Stimulated activated CD4-positive, alpha-beta T cell treated with anti-CD3 and anti-CD28 coated beads, Interleukin-1b, Interleukin-23, amount 100 ng/mL, for 24 hours (primary cell): ENCODE results near the gene URB1.
"Not testable (repeated sequence)": the region's sequence is repeated elsewhere in the genome, so short reads cannot be mapped to it uniquely, and the experiment has no call there.

Experiments
- DNase-seq, 4 experiments: peaks; one replicate each; pipeline ENCODE4 v3.0.0-alpha.2; 2020; ENCODE audit warnings: low read depth in 4 of 4, low spot score in 1 of 4

The URB1 gene

GRCh38 chr21:32320059-32320458 is 72.8 kb downstream of the URB1 start:
- no peak for DNase-seq

GRCh38 chr21:32319012-32319411 is 73.8 kb downstream of the URB1 start:
- no peak for DNase-seq

GRCh38 chr21:32317726-32318125 is 75.1 kb downstream of the URB1 start:
- DNase-seq = no peak

GRCh38 chr21:32316361-32317215 is 76.2 kb downstream of the URB1 start:
- no peak for DNase-seq

GRCh38 chr21:32315511-32316281 is 77.1 kb downstream of the URB1 start:
- no peak for DNase-seq

GRCh38 chr21:32314806-32315205 is 78.0 kb downstream of the URB1 start:
- no peak for DNase-seq

GRCh38 chr21:32312976-32313375 is 79.8 kb downstream of the URB1 start:
- no peak for DNase-seq

- DNase-seq = no peak
These were observed 80.5 kb downstream of the URB1 start for GRCh38 chr21:32312326-32312725.

GRCh38 chr21:32311621-32312020 is 81.2 kb downstream of the URB1 start:
- no peak for DNase-seq

- not testable (repeated sequence) for DNase-seq
These were observed 81.8 kb downstream of the URB1 start for GRCh38 chr21:32310976-32311375.

- no peak for DNase-seq
These were observed 82.8 kb downstream of the URB1 start for GRCh38 chr21:32309906-32310460.

GRCh38 chr21:32308696-32309095 is 84.1 kb downstream of the URB1 start:
- DNase-seq = no peak

- DNase-seq = no peak
These were observed 85.1 kb downstream of the URB1 start for GRCh38 chr21:32307706-32308105.

GRCh38 chr21:32306021-32306780 is 86.6 kb downstream of the URB1 start:
- no peak for DNase-seq

- no peak for DNase-seq
These were observed 87.8 kb downstream of the URB1 start for GRCh38 chr21:32304998-32305397.

- no peak for DNase-seq
These were observed 89.4 kb downstream of the URB1 start for GRCh38 chr21:32303385-32303784.

- DNase-seq = no peak
These were observed 90.3 kb downstream of the URB1 start for GRCh38 chr21:32302560-32302959.

- DNase-seq = no peak
These were observed 91.2 kb downstream of the URB1 start for GRCh38 chr21:32301596-32301995.

- DNase-seq = no peak
These were observed 92.6 kb downstream of the URB1 start for GRCh38 chr21:32300117-32300681.

GRCh38 chr21:32299695-32300094 is 93.1 kb downstream of the URB1 start:
- DNase-seq = no peak

GRCh38 chr21:32298658-32299081 is 94.1 kb downstream of the URB1 start, which contains the start of gene MRAP:
MRAP (plus strand) TSS chr21:32298855; CDS start chr21:32298972, 117 bp downstream.
- DNase-seq = no peak
